PC-3 (cell line): ENCODE measurements around the gene NSUN5. TPM values are rescaled to one million over a fixed set of nuclear protein-coding genes. Genes with fewer than 3 reads are reported as not detected.

ENCODE experiments used
- ATAC-seq: fragments of 200-7000 bp; cut with Tn5 transposase; 2 replicates; pipeline ENCODE4 v1.9.1; 2020; ENCODE audit warnings: mild to moderate bottlenecking, moderate library complexity
- BruUV-seq: library from RNA; stranded (reverse); fragments of 400-500 nt; replicated peaks from 2 replicates; lab custom pipeline; 2021; lab: Mats Ljungman, UMichigan
- CTCF ChIA-PET: fragments of 300-600 bp; sonication (Branson Sonifier 250); formaldehyde crosslinking; loops from one replicate; lab custom pipeline; 2022; ENCODE audit warnings: antibody characterized with exemption; lab: Charles Lee
- POLR2A ChIA-PET: fragments of 300-600 bp; sonication (Branson Sonifier 250); formaldehyde crosslinking; loops from one replicate; lab custom pipeline; 2022; ENCODE audit warnings: antibody characterized with exemption; ENCODE audit not compliant: unreplicated experiment; lab: Charles Lee
- DNase-seq: peaks from one replicate; pipeline ENCODE4 v3.0.0-alpha.2; 2015
- H2AFZ ChIP-seq: fragments of 300-600 bp; sonication (generic); 2 replicates; pipeline ENCODE4 v1.6.0; 2016; ENCODE audit warnings: antibody characterized with exemption, low read length
- H3F3A ChIP-seq: fragments of 300-600 bp; sonication (generic); one replicate; pipeline ENCODE4 v1.6.0; 2017; ENCODE audit warnings: antibody characterized with exemption, low read length, control low read depth, mild to moderate bottlenecking; ENCODE audit not compliant: unreplicated experiment
- H3K27ac ChIP-seq: fragments of 300-600 bp; sonication (generic); 2 replicates; pipeline ENCODE4 v1.5.1; 2016; ENCODE audit warnings: mild to moderate bottlenecking, low read length
- H3K27me3 ChIP-seq: fragments of 300-600 bp; sonication (generic); 2 replicates; pipeline ENCODE4 v1.6.1; 2016; ENCODE audit warnings: low read length, mixed read lengths
- H3K36me3 ChIP-seq: fragments of 300-600 bp; sonication (generic); 2 replicates; pipeline ENCODE4 v1.6.1; 2016; ENCODE audit warnings: low read depth, mixed run types, low read length, mixed read lengths
- H3K4me1 ChIP-seq: fragments of 300-600 bp; sonication (generic); 2 replicates; pipeline ENCODE4 v1.5.1; 2016; ENCODE audit warnings: low read length; ENCODE audit not compliant: insufficient read depth
- H3K4me2 ChIP-seq: fragments of 300-600 bp; sonication (generic); 2 replicates; pipeline ENCODE4 v1.6.0; 2016; ENCODE audit warnings: low read length
- H3K4me3 ChIP-seq: fragments of 300-600 bp; sonication (generic); 2 replicates; pipeline ENCODE4 v1.5.1; 2016; ENCODE audit warnings: mild to moderate bottlenecking, low read length, mixed read lengths
- H3K79me2 ChIP-seq: fragments of 300-600 bp; sonication (generic); 2 replicates; pipeline ENCODE4 v1.6.1; 2017; ENCODE audit warnings: low read length, mixed read lengths
- H3K9ac ChIP-seq: fragments of 300-600 bp; sonication (generic); 2 replicates; pipeline ENCODE4 v1.6.0; 2016; ENCODE audit warnings: mild to moderate bottlenecking, low read length
- H3K9me2 ChIP-seq: fragments of 300-600 bp; sonication (generic); replicated peaks from 2 replicates; pipeline ENCODE4 v1.6.1; 2016; ENCODE audit warnings: mixed run types, low read length, mixed read lengths
- H3K9me3 ChIP-seq: fragments of 300-600 bp; sonication (generic); 2 replicates; pipeline ENCODE4 v1.6.1; 2016; ENCODE audit warnings: low read length, mixed read lengths
- H4K20me1 ChIP-seq: fragments of 300-600 bp; sonication (generic); 2 replicates; pipeline ENCODE4 v1.6.1; 2016; ENCODE audit warnings: low read length, mixed read lengths
- EZH2 ChIP-seq: fragments of 300-600 bp; sonication (generic); IDR thresholded peaks from one replicate; pipeline ENCODE4 v1.6.1; 2017; ENCODE audit warnings: antibody characterized with exemption, mild to moderate bottlenecking, low read length; ENCODE audit not compliant: unreplicated experiment
- EZH2phosphoT487 ChIP-seq: fragments of 300-600 bp; sonication (generic); IDR thresholded peaks from 2 replicates; pipeline ENCODE4 v1.6.1; 2018; ENCODE audit warnings: mild to moderate bottlenecking, antibody characterized with exemption, low read length, borderline replicate concordance
- intact Hi-C: fragments of 100-400 bp; cut with micrococcal nuclease; formaldehyde crosslinking; loops from 2 replicates; pipeline ENCODE4 v1.9.0; 2023
- total RNA-seq: library from RNA; depleted of rRNA; stranded (reverse); fragments of >200 nt; gene quantifications from 2 replicates; pipeline ENCODE4 v1.2.3, GENCODE V29; 2014
- TF ChIP-seq, protein P1 (sequence below): fragments of 300-600 bp; sonication (generic); conservative IDR thresholded peaks from 2 replicates; pipeline ENCODE4 v1.5.1; 2017; ENCODE audit warnings: antibody characterized with exemption, low read depth, mild to moderate bottlenecking, low read length

The NSUN5 gene
- total RNA-seq, 1 experiment from 2014 or later: 36.0 TPM

- no peak overlapping the region for H2AFZ ChIP-seq
- H3K9me2 ChIP-seq: no peaks in the 10 kb centered on the region
- no peak for DNase-seq
- H3K9me3 ChIP-seq: no peaks in the 10 kb centered on the region
- H4K20me1 ChIP-seq: no peaks in the 10 kb centered on the region
- intact Hi-C loops: no loop called here
- BruUV-seq: no TSS peak
- TF ChIP-seq EZH2 (no peak), EZH2phosphoT487 (no peak)
- TF ChIP-seq, protein P1, sequence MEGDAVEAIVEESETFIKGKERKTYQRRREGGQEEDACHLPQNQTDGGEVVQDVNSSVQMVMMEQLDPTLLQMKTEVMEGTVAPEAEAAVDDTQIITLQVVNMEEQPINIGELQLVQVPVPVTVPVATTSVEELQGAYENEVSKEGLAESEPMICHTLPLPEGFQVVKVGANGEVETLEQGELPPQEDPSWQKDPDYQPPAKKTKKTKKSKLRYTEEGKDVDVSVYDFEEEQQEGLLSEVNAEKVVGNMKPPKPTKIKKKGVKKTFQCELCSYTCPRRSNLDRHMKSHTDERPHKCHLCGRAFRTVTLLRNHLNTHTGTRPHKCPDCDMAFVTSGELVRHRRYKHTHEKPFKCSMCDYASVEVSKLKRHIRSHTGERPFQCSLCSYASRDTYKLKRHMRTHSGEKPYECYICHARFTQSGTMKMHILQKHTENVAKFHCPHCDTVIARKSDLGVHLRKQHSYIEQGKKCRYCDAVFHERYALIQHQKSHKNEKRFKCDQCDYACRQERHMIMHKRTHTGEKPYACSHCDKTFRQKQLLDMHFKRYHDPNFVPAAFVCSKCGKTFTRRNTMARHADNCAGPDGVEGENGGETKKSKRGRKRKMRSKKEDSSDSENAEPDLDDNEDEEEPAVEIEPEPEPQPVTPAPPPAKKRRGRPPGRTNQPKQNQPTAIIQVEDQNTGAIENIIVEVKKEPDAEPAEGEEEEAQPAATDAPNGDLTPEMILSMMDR: no peak
- H3K4me2 ChIP-seq: no peak overlapping the region
- H3K9ac ChIP-seq: no peak overlapping the region
- no peaks in the 10 kb centered on the region for H3K4me1 ChIP-seq
- no peaks in the 10 kb centered on the region for H3K27me3 ChIP-seq
- no peak for ATAC-seq
- no peaks in the 10 kb centered on the region for H3K79me2 ChIP-seq
- no peaks in the 10 kb centered on the region for H3K36me3 ChIP-seq
- H3K27ac ChIP-seq: no peak overlapping the region
- no peaks in the 10 kb centered on the region for H3F3A ChIP-seq
- no peak overlapping the region for H3K4me3 ChIP-seq
- POLR2A ChIA-PET: no interaction called here
- CTCF ChIA-PET: no interaction called here
Measured at GRCh38 chr7:73338321-73338720, 29.7 kb upstream of the NSUN5 start.

DNA sequence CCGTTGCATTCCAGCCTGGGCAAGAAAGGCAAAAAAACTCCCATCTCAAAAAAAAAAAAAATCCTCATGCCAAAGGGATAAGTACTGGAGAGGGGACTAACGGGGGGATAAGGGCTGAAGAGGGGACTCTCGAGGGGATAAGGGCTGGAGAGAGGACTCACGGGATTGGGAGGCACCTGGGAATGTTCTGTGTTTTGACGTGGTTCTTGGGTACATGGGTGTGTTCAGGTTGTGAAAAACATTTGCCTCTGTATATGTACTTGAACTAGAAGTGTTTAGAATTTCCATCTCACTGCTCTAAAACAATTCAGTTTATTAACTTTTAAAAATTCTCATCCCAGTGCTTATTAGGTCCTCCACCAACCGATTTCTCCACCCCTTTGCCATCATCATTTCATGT lies 23.8 kb upstream of the NSUN5 start:
- DNase-seq (no peak), ATAC-seq (no peak)
- H3K27me3 ChIP-seq: no peaks in the 10 kb centered on the region
- CTCF ChIA-PET: interaction anchor here (0.8 kb wide), 1 partner anchor 8 kb away, joined by 7 read pairs; no protein-coding TSS in a partner anchor
- H3F3A ChIP-seq: no peaks in the 10 kb centered on the region
- no peaks in the 10 kb centered on the region for H3K79me2 ChIP-seq
- no peaks in the 10 kb centered on the region for H3K4me1 ChIP-seq
- no peak for TF ChIP-seq EZH2
- TF ChIP-seq, protein P1: no peak
- no peak for TF ChIP-seq EZH2phosphoT487
- H3K27ac ChIP-seq: no peak overlapping the region
- BruUV-seq: no TSS peak
- no peaks in the 10 kb centered on the region for H4K20me1 ChIP-seq
- no peak overlapping the region for H3K4me2 ChIP-seq
- H2AFZ ChIP-seq: no peak overlapping the region
- no peaks in the 10 kb centered on the region for H3K36me3 ChIP-seq
- no peak overlapping the region for H3K4me3 ChIP-seq
- intact Hi-C loops: no loop called here
- H3K9me2 ChIP-seq: no peaks in the 10 kb centered on the region
- POLR2A ChIA-PET: no interaction called here
- no peak overlapping the region for H3K9ac ChIP-seq
- no peaks in the 10 kb centered on the region for H3K9me3 ChIP-seq

GRCh38 chr7:73330772-73331171 lies 22.1 kb upstream of the NSUN5 start:
- Histone ChIP-seq H3K27me3 (no peaks in the 10 kb centered on the region), H3K27ac (no peak overlapping the region), H3F3A (no peaks in the 10 kb centered on the region), H3K36me3 (no peaks in the 10 kb centered on the region), H3K4me2 (no peak overlapping the region), H3K9me3 (no peaks in the 10 kb centered on the region), H3K9ac (no peak overlapping the region), H3K4me1 (no peaks in the 10 kb centered on the region), H3K9me2 (no peaks in the 10 kb centered on the region), H3K79me2 (no peaks in the 10 kb centered on the region), H4K20me1 (no peaks in the 10 kb centered on the region), H3K4me3 (no peak overlapping the region), H2AFZ (no peak overlapping the region)
- no TSS peak for BruUV-seq
- no peak for DNase-seq
- intact Hi-C loops: no loop called here
- TF ChIP-seq EZH2phosphoT487 (no peak), EZH2 (no peak)
- TF ChIP-seq, protein P1: no peak
- ChIA-PET CTCF (no interaction called here), POLR2A (no interaction called here)
- ATAC-seq: no peak
